K562 (cell line): ENCODE results near the gene ACBD4. TPM values are rescaled to one million over a fixed set of nuclear protein-coding genes. Genes with fewer than 3 reads are reported as not detected.

Source experiments
- ATAC-seq: fragments of 200-7000 bp; cut with Tn5 transposase; 3 replicates; pipeline ENCODE4 v1.9.1; 2020; ENCODE audit warnings: moderate library complexity
- BruUV-seq: library from RNA; stranded (reverse); fragments of 400-500 nt; replicated peaks from 2 replicates; lab custom pipeline; 2021; lab: Mats Ljungman, UMichigan
- CTCF ChIA-PET: fragments of 300-600 bp; formaldehyde crosslinking; extraction: SDS; loops from one replicate; lab custom pipeline; 2021; ENCODE audit warnings: low intra/inter-chr PET ratio; lab: Yijun Ruan, JAX
- POLR2A ChIA-PET: fragments of 300-600, 350-650 bp; sonication (Branson Sonifier 250); formaldehyde crosslinking; extraction: SDS; loops from one replicate; lab custom pipeline; 2021; ENCODE audit warnings: antibody characterized with exemption, inconsistent platforms; lab: Yijun Ruan, JAX
- DNase-seq, 4 experiments: peaks; one replicate each; pipeline versions ENCODE4 v3.0.0 to v3.0.0-alpha.2; 2011 to 2018; ENCODE audit warnings: low spot score in 3 of 4, mixed read lengths in 3 of 4; ENCODE audit errors: extremely low read depth in 1 of 4
- FAIRE-seq: peaks from 2 replicates; lab custom pipeline; 2011; peaks lifted over from hg19 to GRCh38; lab: Jason Lieb, UNC
- H2AFZ ChIP-seq: 2 replicates; pipeline ENCODE4 v1.6.0; 2011; ENCODE audit warnings: low read depth, low read length, control low read depth, inconsistent platforms
- H3K27ac ChIP-seq: fragments of 200-600 bp; 3 replicates; pipeline ENCODE4 v1.8.0; 2011; ENCODE audit warnings: low read depth, mild to moderate bottlenecking, control low read depth, inconsistent platforms, low read length, moderate library complexity, mixed read lengths; ENCODE audit errors: extremely low read depth
- H3K27me3 ChIP-seq, 2 experiments: fragments of 300-600 bp in 1 of 2; 2 replicates in 1 of 2; 3 replicates in 1 of 2; pipeline versions ENCODE4 v1.6.0 to v1.8.0; 2011; ENCODE audit warnings: inconsistent platforms in 2 of 2, low read length in 2 of 2, mild to moderate bottlenecking in 1 of 2, mixed read lengths in 1 of 2, moderate library complexity in 1 of 2; ENCODE audit not compliant: control insufficient read depth in 2 of 2, insufficient read depth in 2 of 2
- H3K36me3 ChIP-seq: fragments of 300-600 bp; 3 replicates; pipeline ENCODE4 v1.8.0; 2011; ENCODE audit warnings: mild to moderate bottlenecking, low read length, inconsistent platforms; ENCODE audit not compliant: control insufficient read depth, insufficient read depth
- H3K4me1 ChIP-seq, 2 experiments: fragments of 200-600 bp in 1 of 2; replicated peaks in 1 of 2; 2 replicates in 1 of 2; 3 replicates in 1 of 2; pipeline versions ENCODE4 v1.5.1 to v1.8.0; 2011; ENCODE audit warnings: inconsistent platforms in 2 of 2, low read length in 2 of 2, mild to moderate bottlenecking in 1 of 2, mixed read lengths in 1 of 2, moderate library complexity in 1 of 2; ENCODE audit not compliant: control insufficient read depth in 2 of 2, insufficient read depth in 2 of 2
- H3K4me2 ChIP-seq: 2 replicates; pipeline ENCODE4 v1.6.1; 2011; ENCODE audit warnings: low read length, control low read depth, inconsistent platforms, mixed read lengths; ENCODE audit not compliant: insufficient read depth
- H3K4me3 ChIP-seq: fragments of 200-600 bp; sonication (generic), shearing (Covaris generic); 2 replicates; pipeline ENCODE4 v1.5.1; 2016; ENCODE audit warnings: control low read depth, inconsistent platforms
- H3K79me2 ChIP-seq: fragments of 200-600 bp; 3 replicates; pipeline ENCODE4 v1.8.0; 2011; ENCODE audit warnings: low read length, inconsistent platforms; ENCODE audit not compliant: control insufficient read depth, insufficient read depth
- H3K9ac ChIP-seq, 2 experiments: 2 replicates each; pipeline versions ENCODE4 v1.6.0 to v1.6.1; 2011; ENCODE audit warnings: low read depth in 2 of 2, low read length in 2 of 2, control low read depth in 1 of 2, inconsistent platforms in 1 of 2, mild to moderate bottlenecking in 1 of 2, mixed read lengths in 1 of 2; ENCODE audit not compliant: insufficient read depth in 1 of 2
- H3K9me1 ChIP-seq: one replicate; pipeline ENCODE4 v1.6.0; 2011; ENCODE audit warnings: inconsistent platforms, mild to moderate bottlenecking, low read length, moderate library complexity; ENCODE audit not compliant: control insufficient read depth, insufficient read depth
- H3K9me3 ChIP-seq: replicated peaks from 2 replicates; pipeline ENCODE4 v1.5.1; 2011; ENCODE audit warnings: low read depth, low read length, inconsistent platforms; ENCODE audit not compliant: control insufficient read depth, insufficient read depth
- H4K20me1 ChIP-seq: replicated peaks from 2 replicates; pipeline ENCODE4 v1.6.1; 2011; ENCODE audit warnings: low read length, inconsistent platforms, mixed read lengths; ENCODE audit not compliant: control insufficient read depth, insufficient read depth
- ARHGAP35 ChIP-seq: fragments of 450-650 bp; IDR thresholded peaks from 2 replicates; pipeline ENCODE4 v1.6.1; 2018; ENCODE audit not compliant: partially characterized antibody
- ATF7 ChIP-seq: fragments of 450-650 bp; IDR thresholded peaks from 2 replicates; pipeline ENCODE4 v1.7.1; 2014; ENCODE audit warnings: mild to moderate bottlenecking, moderate library complexity
- CBFA2T2 ChIP-seq: fragments of 450-650 bp; conservative IDR thresholded peaks from 2 replicates; pipeline ENCODE4 v1.6.1; 2017; ENCODE audit warnings: mild to moderate bottlenecking
- CREBBP ChIP-seq: IDR thresholded peaks from one replicate; pipeline ENCODE4 v1.6.1; 2012; ENCODE audit warnings: low read depth, mild to moderate bottlenecking, control low read depth, inconsistent platforms, low read length
- CSDE1 ChIP-seq, 2 experiments: fragments of 450-650 bp; IDR thresholded peaks; 2 replicates each; pipeline ENCODE4 v1.6.1; 2016; ENCODE audit warnings: mild to moderate bottlenecking in 1 of 2
- E2F3 ChIP-seq: fragments of 250-450 bp; sonication (Bioruptor Pico); IDR thresholded peaks from 2 replicates; pipeline ENCODE4 v1.4.0; 2020; ENCODE audit warnings: mild to moderate bottlenecking
- ELF1 ChIP-seq: fragments of 200-800 bp; sonication (Bioruptor generic); IDR thresholded peaks from 2 replicates; pipeline ENCODE4 v1.6.1; 2016; ENCODE audit warnings: missing genetic modification characterization, missing compliant biosample characterization
- FOXJ2 ChIP-seq: fragments of 200-800 bp; sonication (Bioruptor generic); IDR thresholded peaks from 2 replicates; pipeline ENCODE4 v1.6.1; 2016; ENCODE audit warnings: missing genetic modification characterization, missing compliant biosample characterization
- HDAC6 ChIP-seq: IDR thresholded peaks from 2 replicates; pipeline ENCODE4 v1.6.1; 2012; ENCODE audit warnings: low read depth, mild to moderate bottlenecking, control low read depth, inconsistent platforms, low read length, moderate library complexity
- HINFP ChIP-seq: fragments of 450-650 bp; conservative IDR thresholded peaks from 2 replicates; pipeline ENCODE4 v1.6.1; 2016; ENCODE audit warnings: missing genetic modification characterization, low read depth, mild to moderate bottlenecking, control low read depth, missing compliant biosample characterization
- KLF16 ChIP-seq: IDR thresholded peaks from 2 replicates; pipeline ENCODE4 v1.6.1; 2016; ENCODE audit warnings: antibody characterized with exemption
- PREB ChIP-seq: sonication (generic); formaldehyde crosslinking; IDR thresholded peaks from 2 replicates; pipeline ENCODE4 v1.8.1; 2023; ENCODE audit warnings: mild to moderate bottlenecking, missing genetic modification reagents
- PTTG1 ChIP-seq: fragments of 450-650 bp; IDR thresholded peaks from 2 replicates; pipeline ENCODE4 v1.6.1; 2016; ENCODE audit warnings: low read depth, mild to moderate bottlenecking, missing genetic modification characterization, missing compliant biosample characterization
- RBFOX2 ChIP-seq: fragments of 200-400 bp; formaldehyde crosslinking; IDR thresholded peaks from 2 replicates; pipeline ENCODE4 v1.6.1; 2017; ENCODE audit warnings: low read depth, mild to moderate bottlenecking, low read length, moderate library complexity
- SREBF1 ChIP-seq: fragments of 150-350 bp; IDR thresholded peaks from 2 replicates; pipeline ENCODE4 v1.6.1; 2014; ENCODE audit warnings: antibody characterized with exemption, low read depth, low read length, borderline replicate concordance
- WHSC1 ChIP-seq: IDR thresholded peaks from one replicate; pipeline ENCODE4 v1.6.1; 2012; ENCODE audit warnings: low read length, control low read depth, inconsistent platforms
- ZNF124 ChIP-seq: sonication (generic); formaldehyde crosslinking; IDR thresholded peaks from 2 replicates; pipeline ENCODE4 v1.8.1; 2022; ENCODE audit warnings: missing genetic modification reagents
- ZNF263 ChIP-seq: sonication (generic); formaldehyde crosslinking; IDR thresholded peaks from 2 replicates; pipeline ENCODE4 v1.8.0; 2022; ENCODE audit warnings: mild to moderate bottlenecking, missing genetic modification reagents, borderline replicate concordance
- ZNF408 ChIP-seq: fragments of 250-450 bp; sonication (Bioruptor Pico); IDR thresholded peaks from 2 replicates; pipeline ENCODE4 v1.4.0; 2020; ENCODE audit warnings: low read depth, mild to moderate bottlenecking, moderate library complexity
- ZNF444 ChIP-seq: fragments of 250-450 bp; sonication (Bioruptor Pico); IDR thresholded peaks from 2 replicates; pipeline ENCODE4 v1.4.0; 2020; ENCODE audit warnings: mild to moderate bottlenecking, moderate library complexity
- ZNF512 ChIP-seq: IDR thresholded peaks from 2 replicates; pipeline ENCODE4 v1.6.1; 2016; ENCODE audit warnings: missing genetic modification characterization, missing compliant biosample characterization
- WGBS: fragments of 100-300 bp; shearing (Covaris generic); methylation state at CpG from one replicate; pipeline ENCODE4 v1.1.6; 2016; ENCODE audit warnings: low coverage, mixed read lengths; ENCODE audit not compliant: insufficient coverage; ENCODE audit errors: missing lambda C conversion rate; 5-methylcytosine and 5-hydroxymethylcytosine counted together
- in situ Hi-C: fragments of 300-500 bp; cut with MboI; formaldehyde crosslinking; loops from 4 replicates; pipeline ENCODE4 v1.15.0; 2018; ENCODE audit warnings: inconsistent platforms, mixed read lengths
- intact Hi-C: fragments of 100-400 bp; cut with micrococcal nuclease; formaldehyde crosslinking; loops from 2 replicates; pipeline ENCODE4 v1.14.2; 2022
- polyA plus RNA-seq, 8 experiments: library from polyadenylated mRNA; depleted of rRNA in 4 of 8; stranded (reverse) in 5 of 8; unstranded in 3 of 8; fragments of >200 nt; fragmentation: Nextera tagmentation in 2 of 8; fragmentation: Illumina TruSeq in 1 of 8; extraction: Ambion mirVana in 2 of 8; extraction: Trizol in 1 of 8; gene quantifications; 2 replicates each; pipeline versions ENCODE4 v1.2.1 to v1.2.3, GENCODE V29; 2011 to 2014; ENCODE audit warnings: inconsistent platforms in 1 of 8, missing spikeins in 1 of 8
- total RNA-seq, 7 experiments: library from RNA; depleted of rRNA in 6 of 7; stranded (reverse); fragments of >200 nt in 6 of 7; fragmentation: Illumina TruSeq in 2 of 7; extraction: Trizol in 2 of 7; gene quantifications; 2 replicates each; pipeline versions ENCODE4 v1.2.1 to v1.2.3, GENCODE V29; 2011 to 2021; ENCODE audit warnings: low replicate concordance in 1 of 7

Gene ACBD4
- total and polyA plus RNA-seq, 9 of the 15 experiments (the other 6 are each of a cell fraction or from before 2014, with no cell fraction given), result 0.14 to 6.9 (median 4.6) TPM

GRCh38 chr17:45143767-45144198, 8.3 kb downstream of the ACBD4 start:
- ATAC-seq (no peak), DNase-seq (peak in 3 of 4 experiments; percentile 51 to 56 (median 53)), FAIRE-seq (no peak)
- ChIA-PET CTCF (interaction anchor here (0.7 kb wide), 1 partner anchor 9 kb away, joined by 3 read pairs; no protein-coding TSS in a partner anchor), POLR2A (interaction anchor here (0.7 to 10.1 kb wide), 5 partner anchors 8 to 217 kb away, joined by 3 to 497 read pairs (median 4); partner anchors contain the start of genes ACBD4 and HEXIM2)
- peaks cover 31 to 43% of the 10 kb centered on the region in 2 experiments for H3K4me1 ChIP-seq
- H4K20me1 ChIP-seq, result no peaks in the 10 kb centered on the region
- H3K9me3 ChIP-seq, result no peaks in the 10 kb centered on the region
- intact Hi-C loops (no loop called here), in situ Hi-C loops (no loop called here)
- H2AFZ ChIP-seq, result peak overlapping the region; percentile 89
- H3K9ac ChIP-seq, result peak overlapping the region; percentile 49 to 88; a peak in 3 of 4 replicates
- H3K27me3 ChIP-seq, result no peaks in the 10 kb centered on the region
- WGBS, result 55% methylated on average over 9 of the region's 21 CpGs
- H3K9me1 ChIP-seq, result no peaks in the 10 kb centered on the region
- peak overlapping the region; percentile 62 for H3K4me2 ChIP-seq
- peak overlapping the region; percentile 21; the same call in 1 of the 2 replicates for H3K4me3 ChIP-seq
- BruUV-seq, result no TSS peak
- peaks cover 21% of the 10 kb centered on the region for H3K79me2 ChIP-seq
- H3K36me3 ChIP-seq, result no peaks in the 10 kb centered on the region
- peak overlapping the region; percentile 72; the same call in 1 of the 3 replicates for H3K27ac ChIP-seq
- no peak for TF ChIP-seq E2F3 (CRISPR knock-in tag)
- TF ChIP-seq WHSC1, result no peak
- TF ChIP-seq SREBF1, result no peak
- TF ChIP-seq KLF16, result no peak
- TF ChIP-seq CREBBP, result no peak
- no peak for TF ChIP-seq ZNF512 (tag)
- TF ChIP-seq HINFP (tag), result no peak
- TF ChIP-seq ZNF263, result peak; percentile 64; the same call in 1 of the 2 replicates
- no peak for TF ChIP-seq FOXJ2 (tag)
- no peak for TF ChIP-seq ZNF124 (CRISPR knock-in tag)
- TF ChIP-seq ZNF408 (CRISPR knock-in tag), result no peak
- TF ChIP-seq ARHGAP35, result no peak
- TF ChIP-seq ATF7, result no peak
- TF ChIP-seq RBFOX2, result peak; percentile 42; the same call in 1 of the 2 replicates
- no peak for TF ChIP-seq ELF1 (tag)
- no peak for TF ChIP-seq PTTG1 (tag)
- no peak for TF ChIP-seq CSDE1 (IDR thresholded peaks at IDR 0.05)
- no peak for TF ChIP-seq CBFA2T2
- TF ChIP-seq HDAC6, result no peak
- no peak for TF ChIP-seq PREB
- peak; percentile 59; the same call in 1 of the 2 replicates for TF ChIP-seq ZNF444
